ENCODE results near the gene CCDC197.

GRCh38 chr14:93998871-93999403 is 1.8 kb downstream of the CCDC197 start:
- TF ChIP-seq CTCF (IDR thresholded peaks at IDR 0.05; ENCODE audit: low read depth, low read length, missing input control) (no peak), HNF4A (conservative IDR thresholded peaks at IDR 0.05) (no peak)
